ENCODE measurements around the gene PNISR.

The PNISR gene

GRCh38 chr6:99354983-99355382 is 70.1 kb downstream of the PNISR start:
- no peak for TF ChIP-seq ARNTL (CRISPR knock-in tag; IDR thresholded peaks at IDR 0.05; ENCODE audit: borderline replicate concordance, low read depth)
- TF ChIP-seq TOX (CRISPR knock-in tag; IDR thresholded peaks at IDR 0.05; ENCODE audit: borderline replicate concordance): no peak
- no peak for TF ChIP-seq ZNF8 (CRISPR knock-in tag; IDR thresholded peaks at IDR 0.05)
- TF ChIP-seq PPARA (CRISPR knock-in tag; IDR thresholded peaks at IDR 0.05; ENCODE audit: borderline replicate concordance): no peak
- TF ChIP-seq ESRRG (CRISPR knock-in tag; IDR thresholded peaks at IDR 0.05): no peak
- no peak for TF ChIP-seq CSRNP3 (CRISPR knock-in tag; IDR thresholded peaks at IDR 0.05)
- TF ChIP-seq SNAI2 (CRISPR knock-in tag; IDR thresholded peaks at IDR 0.05): no peak
- TF ChIP-seq POU6F1 (CRISPR knock-in tag; IDR thresholded peaks at IDR 0.05; ENCODE audit: borderline replicate concordance, low read depth): no peak
- TF ChIP-seq ZNF565 (CRISPR knock-in tag; conservative IDR thresholded peaks at IDR 0.05; ENCODE audit: low read depth): no peak
- no peak for TF ChIP-seq BACH2 (CRISPR knock-in tag; IDR thresholded peaks at IDR 0.05; ENCODE audit: borderline replicate concordance)
- TF ChIP-seq TSHZ2 (CRISPR knock-in tag; IDR thresholded peaks at IDR 0.05): no peak
- TF ChIP-seq, protein P1, sequence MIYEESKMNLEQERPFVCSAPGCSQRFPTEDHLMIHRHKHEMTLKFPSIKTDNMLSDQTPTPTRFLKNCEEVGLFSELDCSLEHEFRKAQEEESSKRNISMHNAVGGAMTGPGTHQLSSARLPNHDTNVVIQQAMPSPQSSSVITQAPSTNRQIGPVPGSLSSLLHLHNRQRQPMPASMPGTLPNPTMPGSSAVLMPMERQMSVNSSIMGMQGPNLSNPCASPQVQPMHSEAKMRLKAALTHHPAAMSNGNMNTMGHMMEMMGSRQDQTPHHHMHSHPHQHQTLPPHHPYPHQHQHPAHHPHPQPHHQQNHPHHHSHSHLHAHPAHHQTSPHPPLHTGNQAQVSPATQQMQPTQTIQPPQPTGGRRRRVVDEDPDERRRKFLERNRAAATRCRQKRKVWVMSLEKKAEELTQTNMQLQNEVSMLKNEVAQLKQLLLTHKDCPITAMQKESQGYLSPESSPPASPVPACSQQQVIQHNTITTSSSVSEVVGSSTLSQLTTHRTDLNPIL (CRISPR knock-in tag; IDR thresholded peaks at IDR 0.05; ENCODE audit: low read depth): no peak
- TF ChIP-seq ISL1 (CRISPR knock-in tag; IDR thresholded peaks at IDR 0.05): no peak
- no peak for TF ChIP-seq TCF4 (CRISPR knock-in tag; IDR thresholded peaks at IDR 0.05; ENCODE audit: borderline replicate concordance)
- no peak for ATAC-seq

GRCh38 chr6:99353126-99353525 is 72.0 kb downstream of the PNISR start:
- TF ChIP-seq POU6F1 (CRISPR knock-in tag; IDR thresholded peaks at IDR 0.05; ENCODE audit: borderline replicate concordance, low read depth) (no peak), ZNF565 (CRISPR knock-in tag; conservative IDR thresholded peaks at IDR 0.05; ENCODE audit: low read depth) (no peak), ISL1 (CRISPR knock-in tag; IDR thresholded peaks at IDR 0.05) (no peak), CSRNP3 (CRISPR knock-in tag; IDR thresholded peaks at IDR 0.05) (no peak), PPARA (CRISPR knock-in tag; IDR thresholded peaks at IDR 0.05; ENCODE audit: borderline replicate concordance) (no peak), ZFP3 (CRISPR knock-in tag; IDR thresholded peaks at IDR 0.05) (no peak), ESRRG (CRISPR knock-in tag; IDR thresholded peaks at IDR 0.05) (no peak), GLIS3 (CRISPR knock-in tag; IDR thresholded peaks at IDR 0.05) (no peak)
- ATAC-seq: no peak

DNA sequence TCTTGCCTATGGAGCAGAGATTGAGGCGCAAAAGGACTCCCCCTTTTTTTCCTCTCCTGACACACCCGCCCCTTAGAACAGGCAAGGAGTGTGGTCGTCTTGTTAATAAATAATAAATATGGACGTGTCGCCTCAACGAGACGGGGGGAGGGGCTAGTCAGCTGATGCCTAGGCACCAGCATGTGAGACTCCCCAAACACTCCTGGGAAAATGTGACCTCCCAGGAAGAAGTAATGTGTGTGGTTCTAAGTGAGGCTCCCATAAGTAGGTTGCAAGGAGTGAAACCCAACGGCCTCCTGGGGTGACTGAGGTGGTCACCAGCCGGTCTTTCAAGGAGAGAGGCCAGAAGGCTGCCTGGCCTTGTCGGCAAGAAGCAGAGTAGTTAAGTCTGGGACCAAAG is 74.5 kb downstream of the PNISR start:
- TF ChIP-seq ZFP3 (CRISPR knock-in tag; IDR thresholded peaks at IDR 0.05) (no peak), ESRRG (CRISPR knock-in tag; IDR thresholded peaks at IDR 0.05) (no peak), TSHZ2 (CRISPR knock-in tag; IDR thresholded peaks at IDR 0.05) (no peak), CSRNP3 (CRISPR knock-in tag; IDR thresholded peaks at IDR 0.05) (no peak)
- no peak for ATAC-seq
